GM19438 (cell line): ENCODE data around the gene KRT33A.

Experiments used
- ATAC-seq: cut with Tn5 transposase; IDR thresholded peaks from one replicate; pipeline ENCODE4 v1.9.1; 2021; ENCODE audit warnings: low read depth; ENCODE audit not compliant: unreplicated experiment

Gene KRT33A

DNA sequence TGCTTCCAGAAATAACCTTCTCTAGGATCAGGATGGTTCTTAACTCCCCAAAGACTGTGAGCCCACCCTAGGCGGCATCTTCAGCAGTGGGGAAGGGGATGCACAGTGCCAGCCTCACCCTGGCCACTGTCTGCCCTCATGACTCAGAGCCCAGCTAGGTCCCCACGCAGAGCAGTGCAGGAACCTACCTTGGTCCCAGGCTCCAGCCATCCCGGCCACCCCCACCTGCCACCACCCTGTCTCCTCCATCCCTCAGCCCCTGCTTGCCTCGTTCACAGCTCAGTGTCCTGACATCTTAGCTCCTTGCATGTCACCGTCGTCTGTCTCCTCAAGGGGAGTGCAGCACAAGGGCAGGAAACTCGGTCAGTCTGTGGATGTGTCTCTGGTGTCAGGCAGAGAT lies 19.0 kb downstream of the KRT33A start:
- ATAC-seq: no peak

DNA sequence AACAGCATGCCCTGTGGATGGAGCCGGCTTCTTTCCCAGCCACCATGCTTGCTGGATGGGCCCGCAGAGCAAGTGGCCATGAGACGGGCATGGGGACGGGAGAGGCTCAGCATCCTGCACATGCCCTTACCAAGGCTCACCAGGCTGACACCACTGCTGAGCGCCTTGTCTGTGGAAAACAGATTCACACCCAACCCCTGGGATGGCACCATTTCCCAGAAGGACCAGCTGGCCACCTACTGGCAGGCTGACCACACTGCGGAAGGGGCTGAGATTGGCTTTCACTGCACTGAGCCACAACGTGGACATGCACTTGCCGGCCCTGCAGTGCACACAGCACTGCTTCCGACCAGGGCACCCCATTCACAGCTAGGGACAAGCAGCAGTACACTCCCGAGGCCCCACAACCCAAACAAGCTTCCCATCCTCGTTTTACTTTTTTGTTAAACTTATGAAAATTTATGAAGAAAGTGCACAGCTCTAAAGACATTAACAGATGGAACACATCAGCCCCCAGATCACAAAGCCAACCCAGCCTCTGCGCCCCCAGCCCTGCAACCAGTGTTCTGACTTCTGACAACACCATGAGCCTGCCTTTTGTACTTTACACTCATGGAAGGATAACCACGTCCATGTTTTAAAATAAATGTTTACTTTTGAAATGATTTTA lies 21.2 kb downstream of the KRT33A start:
- ATAC-seq: no peak

DNA sequence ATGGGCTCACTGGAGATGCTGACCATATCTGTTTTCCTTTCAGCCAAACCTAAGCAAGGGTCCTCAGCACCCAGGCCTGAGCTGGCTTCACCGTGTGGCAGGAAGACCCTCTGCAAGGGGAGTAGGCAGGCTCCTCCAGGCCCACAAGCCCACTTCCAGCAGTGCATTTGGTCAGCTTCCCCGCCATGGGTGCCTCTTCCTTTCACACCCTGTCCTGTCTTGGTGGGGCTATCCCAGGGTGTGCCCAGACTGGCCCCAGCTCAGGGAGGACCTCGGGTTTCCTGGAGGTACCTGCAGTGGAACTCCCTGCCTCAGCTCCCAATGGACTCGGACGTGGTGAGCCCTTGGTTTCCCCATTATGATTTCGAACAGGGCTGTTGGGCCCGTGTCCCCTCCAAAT lies 22.4 kb downstream of the KRT33A start:
- no peak for ATAC-seq

DNA sequence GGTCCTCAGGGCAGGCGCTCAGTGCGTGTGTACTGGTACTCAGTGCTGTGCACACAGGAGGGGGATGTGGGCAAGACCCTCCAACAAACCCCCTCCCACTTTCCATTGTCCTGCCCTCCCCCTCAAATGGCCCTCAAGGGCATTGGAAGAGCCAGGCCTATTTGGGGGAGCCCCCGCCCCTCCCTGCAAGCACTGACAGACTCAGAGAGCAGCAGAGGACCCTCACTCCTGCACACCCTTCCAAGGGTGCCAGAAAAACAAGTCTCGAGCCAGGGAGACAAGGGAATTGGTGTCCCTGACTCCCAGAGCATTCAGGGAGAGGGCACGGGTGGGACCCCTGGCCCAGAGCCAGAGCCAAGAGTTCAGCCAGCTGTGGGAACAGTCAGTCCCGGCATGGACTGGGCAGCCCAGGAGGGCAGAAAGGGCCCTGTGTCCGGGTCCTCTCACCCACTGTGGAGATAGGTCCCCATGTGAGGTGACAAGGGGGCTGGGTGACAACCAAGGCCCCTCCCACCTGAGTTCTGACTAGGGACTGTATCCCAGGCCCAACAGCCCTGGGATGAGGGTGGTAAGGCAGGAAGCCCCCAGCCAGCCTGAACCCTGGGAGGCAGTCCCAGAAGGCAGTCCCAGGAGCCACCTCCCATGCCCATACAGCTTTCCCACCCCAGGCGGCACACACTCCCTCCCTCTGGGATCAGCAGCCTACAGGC lies 23.1 kb downstream of the KRT33A start:
- no peak for ATAC-seq

DNA sequence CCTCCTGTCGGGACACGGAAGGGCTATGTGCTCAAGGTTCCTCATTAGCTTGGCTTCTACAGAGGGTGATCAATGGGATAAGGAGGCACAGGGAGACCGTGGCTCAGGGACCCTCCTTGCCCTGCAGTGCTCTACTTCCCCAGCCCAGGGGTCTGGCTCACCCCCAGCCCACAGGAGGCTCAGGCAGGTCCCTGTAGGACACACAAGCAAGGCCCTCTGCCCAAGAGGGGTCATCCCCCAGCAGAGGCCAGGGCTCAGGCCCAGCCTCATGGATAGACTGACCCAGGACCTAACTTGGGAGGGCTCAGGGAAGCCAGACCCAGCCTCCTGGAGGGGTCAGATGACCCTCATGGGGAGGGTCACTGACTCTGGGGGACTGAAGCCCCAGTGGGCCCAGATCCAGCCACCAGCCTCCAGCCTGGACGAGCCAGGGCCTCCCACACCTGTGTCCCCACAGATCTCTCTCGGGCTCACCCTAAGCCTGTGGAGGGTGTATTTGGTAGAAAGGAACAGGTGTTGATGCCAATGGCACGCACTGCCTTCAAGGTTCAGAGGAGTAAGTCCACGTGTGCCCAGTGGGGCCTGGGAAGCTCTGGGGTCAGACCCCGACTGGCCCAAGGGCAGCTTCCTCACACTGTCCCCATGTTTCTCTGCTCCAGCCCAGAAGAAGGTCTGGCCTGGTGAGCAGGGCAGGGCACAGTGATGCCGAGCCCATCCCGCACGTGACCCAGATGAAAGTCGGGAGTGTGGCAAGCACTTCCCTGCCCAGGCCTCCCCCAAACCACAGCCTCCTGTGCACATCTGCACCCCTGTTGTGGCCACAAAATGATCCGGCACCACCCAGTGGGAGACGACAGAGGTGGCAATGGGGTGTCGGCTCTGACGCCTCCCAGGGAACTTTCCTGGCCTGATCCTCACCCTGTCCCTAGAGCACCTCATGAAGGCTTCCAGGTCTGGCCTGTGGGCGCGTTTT lies 24.2 kb downstream of the KRT33A start:
- ATAC-seq: no peak

DNA sequence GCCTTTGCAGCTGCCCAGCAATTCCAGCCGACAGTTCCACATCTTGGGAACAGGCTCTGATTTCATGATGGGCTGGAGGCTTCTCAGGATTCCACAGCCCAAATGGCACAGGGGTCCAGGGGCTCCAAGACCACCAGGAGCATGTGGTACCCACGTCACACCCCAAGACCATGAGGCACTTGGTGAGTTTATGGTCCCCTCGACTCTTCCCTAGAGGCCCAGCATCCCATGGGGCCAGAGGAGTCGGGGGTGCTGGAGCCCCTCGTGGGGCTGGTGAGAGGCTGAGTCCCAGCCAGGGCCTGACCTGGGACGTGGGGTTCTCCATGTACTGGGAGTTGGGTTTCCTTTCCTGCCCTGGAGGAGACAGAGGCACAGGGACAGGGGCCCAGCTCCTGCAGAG lies 25.0 kb downstream of the KRT33A start:
- ATAC-seq: no peak

DNA sequence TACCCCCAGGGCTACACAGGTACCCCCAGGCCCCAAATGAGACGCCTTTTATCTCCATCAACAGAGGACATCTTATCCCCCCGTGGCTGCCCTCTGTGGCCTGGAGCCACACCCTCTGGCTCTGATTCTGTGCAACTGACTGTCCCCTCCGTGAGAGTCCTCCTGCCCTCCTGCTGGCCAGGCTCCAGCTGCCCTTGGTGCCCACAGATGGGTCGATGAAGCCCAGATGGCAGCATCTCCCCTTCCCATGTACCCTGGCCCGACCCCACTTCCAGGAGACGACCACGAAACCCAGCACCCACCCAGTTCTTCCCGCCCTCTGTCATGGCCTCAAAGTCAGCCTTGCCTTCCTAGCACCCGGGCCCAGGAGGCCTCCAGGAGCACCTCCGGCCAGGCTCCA lies 25.5 kb downstream of the KRT33A start:
- no peak for ATAC-seq

DNA sequence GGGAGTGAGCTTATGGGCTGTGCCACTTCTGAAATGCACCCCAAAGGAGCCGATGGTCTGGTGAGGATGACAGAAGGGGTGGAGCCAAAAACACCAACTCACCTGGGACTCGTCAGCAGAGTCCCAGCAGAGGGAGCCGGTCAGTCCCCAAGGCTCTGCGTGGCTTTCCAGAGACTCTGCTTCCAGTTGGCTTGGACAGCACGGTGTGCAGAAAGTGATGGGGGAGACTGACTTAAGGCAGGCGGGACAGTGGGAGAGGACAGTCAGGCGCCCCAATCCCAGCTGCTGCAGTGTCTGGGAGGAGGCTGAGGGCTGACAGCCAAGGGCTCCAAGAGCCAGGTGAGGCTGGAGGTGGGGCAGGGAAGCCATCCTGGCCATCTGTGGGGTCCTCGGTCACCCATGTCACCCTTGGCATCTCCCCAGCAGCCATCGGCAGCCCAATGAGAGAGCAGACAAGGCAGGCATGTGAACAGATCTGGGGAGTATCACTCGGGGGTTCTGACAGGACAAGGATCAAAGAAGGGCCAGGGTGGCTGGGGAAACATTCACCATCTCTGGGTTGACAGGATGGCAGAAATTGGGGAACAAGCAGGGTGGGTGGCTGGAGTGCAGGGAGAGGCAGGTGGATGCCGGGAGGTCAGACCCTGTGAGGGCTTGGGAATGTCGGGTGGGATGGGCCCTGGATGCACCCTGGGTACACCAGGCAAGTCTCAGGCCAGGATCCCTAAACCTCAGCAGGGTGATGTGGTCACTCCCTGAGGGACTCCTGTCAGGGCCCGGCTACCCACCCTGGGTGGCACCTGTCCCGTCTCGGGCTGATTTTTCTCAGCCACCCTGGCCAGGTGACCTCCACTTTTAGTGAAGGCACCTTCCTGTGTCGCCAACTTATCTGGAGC lies 26.2 kb downstream of the KRT33A start:
- no peak for ATAC-seq

DNA sequence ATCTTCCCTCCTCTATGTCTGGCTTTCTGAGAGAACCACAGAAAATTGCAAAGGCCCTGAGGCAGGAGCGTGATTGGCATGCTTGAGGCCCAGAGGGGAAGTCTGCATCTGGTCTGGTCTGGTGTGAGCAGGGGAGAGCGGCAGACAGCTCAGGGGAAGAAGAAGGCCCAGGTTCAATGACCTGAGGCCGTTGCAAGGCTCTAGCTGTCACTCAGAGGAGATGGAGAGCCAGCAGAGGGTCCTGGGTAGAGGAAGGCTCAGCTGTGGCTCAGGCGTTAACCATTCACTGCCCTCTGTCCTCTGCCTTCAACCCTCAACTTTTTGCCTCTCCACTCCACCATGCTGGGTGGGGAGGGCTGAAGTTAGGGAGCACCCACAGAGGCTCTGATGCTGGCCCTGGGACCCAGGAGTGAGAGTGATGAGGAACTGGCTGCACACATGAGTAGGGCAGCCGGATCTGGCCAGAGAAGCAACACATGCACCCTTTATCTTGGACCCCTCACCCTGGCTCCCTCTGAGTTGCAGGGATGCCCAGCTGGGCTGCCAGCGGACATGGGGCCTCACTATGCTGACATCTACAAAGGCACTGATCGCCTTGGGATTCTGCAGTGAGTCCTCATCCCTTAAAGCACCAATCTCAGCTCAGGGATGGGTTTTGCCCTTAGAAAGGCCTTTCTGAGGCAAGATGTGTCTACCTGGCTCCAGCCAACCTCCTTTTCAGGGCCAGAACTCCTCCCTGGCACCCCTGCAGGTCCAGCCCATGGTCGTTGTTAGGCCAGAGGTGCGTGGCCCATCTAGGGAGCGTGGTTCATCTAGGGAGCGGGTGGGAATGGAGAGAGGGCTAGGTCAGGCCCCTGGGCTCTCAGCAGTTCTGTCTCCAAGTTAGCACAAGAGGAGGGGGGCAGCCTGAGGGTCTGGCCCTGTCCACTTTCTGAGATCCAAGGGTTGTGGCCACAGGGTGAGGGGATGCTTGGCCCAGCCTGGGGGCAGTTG lies 27.4 kb downstream of the KRT33A start:
- ATAC-seq: no peak

DNA sequence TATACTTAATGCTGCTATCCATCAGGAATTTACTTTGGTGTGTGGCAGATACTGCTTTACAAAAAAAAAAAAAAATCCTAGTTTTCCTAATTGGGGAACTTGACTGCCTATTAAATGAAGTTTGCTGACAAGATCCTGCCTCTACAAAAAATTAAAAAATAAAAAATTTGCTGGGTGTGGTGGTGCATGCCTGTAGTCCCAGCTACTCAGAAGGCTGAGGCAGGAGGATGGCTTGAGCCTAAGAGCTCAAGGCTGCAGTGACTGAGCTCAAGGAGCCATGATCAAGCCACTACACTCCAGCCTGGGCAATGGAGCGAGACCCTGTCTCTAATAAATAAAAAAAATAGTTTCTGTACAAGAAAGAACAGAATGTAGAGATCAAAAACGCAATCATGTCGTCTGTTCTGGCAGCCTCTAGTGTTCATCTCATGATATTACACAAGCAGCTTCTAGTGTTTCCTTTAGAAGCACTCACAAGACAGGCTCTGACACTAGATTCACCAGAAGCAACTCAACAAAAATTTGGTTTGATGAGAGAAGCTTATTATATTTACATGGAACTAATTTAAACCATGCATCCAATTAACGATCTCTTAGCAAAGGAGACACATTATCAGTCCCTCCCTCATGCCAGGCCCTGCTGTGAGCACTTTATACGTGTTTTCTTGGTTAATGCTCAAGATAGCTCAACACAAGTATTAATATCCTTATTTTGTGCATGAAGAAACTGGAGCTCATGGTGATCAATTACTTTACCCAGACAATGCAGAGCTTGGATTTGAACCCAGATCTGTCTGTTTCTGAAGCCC lies 28.3 kb downstream of the KRT33A start:
- no peak for ATAC-seq

DNA sequence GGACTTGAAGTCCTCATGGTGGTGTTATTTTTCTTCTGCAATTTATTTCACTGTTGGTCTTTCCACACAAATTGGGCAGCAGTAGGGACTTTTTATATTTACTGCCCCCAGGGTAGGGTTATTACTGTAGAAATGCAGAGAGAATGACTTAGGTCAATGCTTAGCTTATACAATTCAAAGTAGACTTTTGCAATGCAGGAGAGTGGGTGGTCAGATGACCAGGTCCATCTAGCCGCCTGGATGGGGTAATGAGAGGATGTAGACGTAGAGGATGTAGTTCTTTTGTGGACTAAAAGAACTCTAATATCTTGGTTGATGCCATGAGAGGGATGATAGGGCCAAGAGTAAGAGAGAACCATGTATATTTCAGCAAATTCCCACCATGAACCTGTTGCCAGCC lies 32.4 kb downstream of the KRT33A start:
- no peak for ATAC-seq

DNA sequence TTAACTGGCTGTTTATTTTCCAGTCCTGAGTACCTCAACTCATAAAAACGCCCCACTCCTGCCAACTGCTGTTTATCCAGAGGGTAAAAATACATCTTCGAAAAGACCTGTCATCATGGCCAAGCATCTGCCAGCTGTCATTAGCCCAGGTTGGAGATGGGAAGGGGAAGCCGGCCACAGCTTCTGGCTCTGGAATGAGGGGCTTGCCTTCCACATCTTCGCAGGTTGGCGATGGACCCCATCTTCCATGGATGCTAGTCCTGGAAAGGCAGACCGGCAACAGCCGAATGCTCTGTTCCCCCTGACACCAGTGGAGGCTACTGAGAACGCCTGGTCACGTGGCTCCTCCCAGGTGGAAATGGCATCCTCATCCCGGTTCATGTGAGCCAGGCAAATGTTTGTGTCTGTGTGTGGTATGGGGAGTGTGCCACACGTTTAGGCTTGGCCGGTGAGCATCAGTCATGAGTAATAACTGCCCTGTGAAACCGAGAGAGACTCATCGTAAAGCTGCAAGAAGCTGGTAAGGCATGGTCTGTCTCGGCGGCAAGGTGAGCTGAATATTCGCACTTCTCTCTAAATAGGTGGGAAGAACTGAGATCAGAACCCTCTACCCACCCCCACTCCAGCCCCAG lies 34.7 kb downstream of the KRT33A start:
- no peak for ATAC-seq

DNA sequence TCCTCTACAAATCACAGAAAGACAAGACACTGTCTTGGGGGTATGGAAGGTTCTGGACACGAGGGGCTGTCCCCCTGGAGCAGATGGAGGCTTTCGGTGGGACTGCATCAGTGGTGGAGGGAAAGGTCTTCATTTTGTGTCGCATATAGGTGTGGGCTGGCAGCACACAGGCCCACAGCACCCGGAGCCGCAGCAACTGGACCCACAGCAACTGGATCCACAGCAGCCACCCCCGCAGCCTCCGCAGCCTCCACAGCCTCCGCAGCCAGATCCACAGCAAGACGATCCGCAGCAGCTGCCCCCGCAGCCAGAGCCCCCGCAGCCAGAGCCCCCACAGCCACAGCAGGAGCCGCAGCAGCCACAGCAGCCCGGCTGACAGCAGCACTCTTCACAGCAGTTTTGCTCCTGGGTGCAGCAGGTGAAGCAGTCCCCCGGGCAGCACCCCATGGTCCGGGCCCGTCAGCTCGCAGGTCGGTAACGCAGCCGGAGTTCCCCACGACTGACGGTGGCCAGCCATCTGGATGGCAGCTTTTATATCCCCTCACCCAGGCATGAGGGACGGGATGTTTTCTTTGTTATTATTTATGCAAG lies 35.3 kb downstream of the KRT33A start, which contains the start of gene KRTAP17-1:
TSS of gene KRTAP17-1 (minus strand) at position 507 of the 591 bp plus-strand sequence. CDS start at position 447, 60 bp downstream.
- ATAC-seq: no peak

DNA sequence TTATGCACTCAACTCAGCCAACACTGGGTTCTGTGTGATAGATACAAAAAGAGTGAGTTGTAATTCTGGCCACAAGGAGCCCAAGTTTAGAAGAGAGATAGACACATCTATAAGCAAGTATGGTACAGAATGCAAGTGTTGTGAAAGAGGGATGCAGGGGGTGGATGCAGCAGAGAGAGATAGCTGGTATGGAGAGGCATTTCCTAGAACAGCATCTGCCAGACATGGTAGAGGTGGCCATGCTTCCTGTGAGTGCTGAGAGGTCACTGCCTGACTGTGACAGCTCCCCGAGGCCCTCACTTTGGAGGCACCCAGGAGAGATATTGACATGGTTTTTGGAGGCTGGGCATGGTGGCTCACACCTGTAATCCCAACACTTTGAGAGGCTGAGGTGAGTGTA lies 39.5 kb downstream of the KRT33A start:
- ATAC-seq: no peak

DNA sequence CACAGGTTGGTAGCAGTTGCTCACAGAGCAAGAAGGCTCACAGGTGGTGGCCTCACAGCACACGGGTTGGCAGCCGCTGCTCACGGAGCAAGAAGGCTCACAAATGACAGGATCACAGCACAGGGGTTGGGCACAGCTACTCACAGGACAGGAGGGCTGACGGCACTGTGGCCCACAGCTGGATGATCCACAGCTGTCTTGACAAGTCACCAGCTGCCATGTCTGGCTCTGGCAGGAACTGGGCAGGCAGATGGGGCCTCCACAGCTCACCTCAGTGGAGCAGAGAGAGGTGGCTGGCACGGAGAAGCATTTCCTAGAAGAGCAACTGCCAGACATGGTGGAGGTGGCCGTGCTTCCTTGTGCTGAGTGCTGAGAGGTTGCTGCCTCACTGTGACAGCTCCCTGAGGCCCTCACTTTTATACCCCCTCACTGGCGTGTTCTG lies 41.7 kb downstream of the KRT33A start, which contains the start of gene KRTAP16-1:
TSS of gene KRTAP16-1 (minus strand) at position 392 of the 442 bp plus-strand sequence. CDS start at position 336, 56 bp downstream.
- no peak for ATAC-seq

DNA sequence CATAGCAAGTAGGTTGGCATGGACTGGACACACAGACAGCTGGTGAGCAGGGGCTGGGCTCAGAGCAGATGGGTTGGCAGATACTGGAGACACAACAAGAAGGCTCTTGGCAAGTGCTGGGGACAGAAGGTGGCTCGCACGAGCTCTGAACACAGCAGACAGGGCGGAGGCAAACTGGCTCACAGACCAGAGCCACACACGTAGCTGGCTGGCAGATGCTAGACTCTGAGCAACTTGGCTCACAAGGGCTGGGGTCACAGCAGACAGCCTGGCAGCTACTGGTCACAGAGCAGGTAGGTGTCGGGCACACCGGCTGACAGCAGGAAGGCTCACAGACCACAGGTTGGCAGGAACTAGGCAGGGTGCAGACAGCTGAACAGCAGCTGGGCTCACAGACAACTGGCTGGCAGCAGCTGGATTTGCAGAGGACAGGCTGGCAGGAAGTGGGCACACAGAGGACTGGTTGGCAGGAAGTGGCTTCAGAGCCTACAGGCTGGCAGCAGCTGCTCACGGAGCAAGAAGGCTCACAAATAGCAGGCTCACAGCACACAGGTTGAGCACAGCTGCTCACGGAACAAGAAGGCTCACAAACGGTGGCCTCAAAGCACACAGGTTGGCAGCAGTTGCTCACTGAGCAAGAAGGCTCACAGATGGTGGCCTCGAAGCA lies 42.2 kb downstream of the KRT33A start:
- no peak for ATAC-seq

DNA sequence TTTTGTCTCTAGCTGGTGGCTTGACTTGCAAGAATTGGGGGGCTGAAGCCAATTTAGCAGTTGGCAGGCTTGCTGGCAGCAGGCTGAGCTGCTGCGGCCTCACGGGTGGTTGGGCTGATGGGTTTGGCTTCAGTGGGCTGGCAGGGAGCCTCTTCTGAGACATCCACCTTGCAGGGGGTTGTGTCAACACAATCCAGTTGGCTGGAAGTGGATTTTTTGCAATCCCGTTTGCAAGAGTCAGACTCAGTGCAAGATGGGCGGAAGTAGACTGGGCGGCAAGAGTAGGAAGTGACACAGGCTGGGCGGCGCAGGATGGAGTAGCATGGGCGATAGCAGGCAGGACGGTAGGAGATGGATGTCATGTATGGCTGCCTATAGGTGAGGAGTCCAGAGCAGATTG lies 43.0 kb downstream of the KRT33A start:
- no peak for ATAC-seq
